NCI-H1105 treated with DMSO at 0.1 percent for 48 hours (cell line): Measurements from ENCODE around the gene ZNF8.
"Not testable (repeated sequence)": the region's sequence is repeated elsewhere in the genome, so short reads cannot be mapped to it uniquely, and the experiment has no call there.

Experiments used
- DNase-seq: peaks from one replicate; lab custom pipeline; 2025; lab: John Stamatoyannopoulos, UW

ZNF8 gene

GRCh38 chr19:58278541-58279041 lies at the start of gene ZNF8:
Gene ZNF8, plus strand, starts transcription at chr19:58278955. Its CDS starts 127 bp downstream, at chr19:58279082.
- DNase-seq: peak; percentile 96

GRCh38 chr19:58229255-58229639 lies 49.5 kb upstream of the ZNF8 start:
- DNase-seq: no peak

- no peak for DNase-seq
Observed at GRCh38 chr19:58237324-58237723, 41.4 kb upstream of the ZNF8 start.

GRCh38 chr19:58243351-58243750 lies 35.4 kb upstream of the ZNF8 start:
- DNase-seq: no peak

GRCh38 chr19:58248886-58249285 lies 29.9 kb upstream of the ZNF8 start:
- no peak for DNase-seq

GRCh38 chr19:58252102-58252685 lies 26.6 kb upstream of the ZNF8 start:
- DNase-seq: no peak

GRCh38 chr19:58258259-58258658 lies 20.5 kb upstream of the ZNF8 start:
- DNase-seq: not testable (repeated sequence)

GRCh38 chr19:58261600-58261967 lies 17.2 kb upstream of the ZNF8 start:
- DNase-seq: no peak

GRCh38 chr19:58261968-58262921 lies 16.5 kb upstream of the ZNF8 start:
- no peak for DNase-seq

- no peak for DNase-seq
Observed at GRCh38 chr19:58262922-58263296, 15.8 kb upstream of the ZNF8 start.

GRCh38 chr19:58265100-58265499 lies 13.7 kb upstream of the ZNF8 start:
- DNase-seq: no peak

- no peak for DNase-seq
Observed at GRCh38 chr19:58268344-58268743, 10.4 kb upstream of the ZNF8 start.

GRCh38 chr19:58274771-58275201 lies 4.0 kb upstream of the ZNF8 start:
- no peak for DNase-seq

- no peak for DNase-seq
Observed at GRCh38 chr19:58275564-58275963, 3.2 kb upstream of the ZNF8 start.

- DNase-seq: no peak
Observed at GRCh38 chr19:58277197-58277596, 1.6 kb upstream of the ZNF8 start.

- no peak for DNase-seq
Observed at GRCh38 chr19:58277748-58278540, 811 bp upstream of the ZNF8 start.

- peak; percentile 45 for DNase-seq
Observed at GRCh38 chr19:58279042-58279924, 528 bp downstream of the ZNF8 start.

- DNase-seq: no peak
Observed at GRCh38 chr19:58279925-58280316, 1.2 kb downstream of the ZNF8 start.

- DNase-seq: no peak
Observed at GRCh38 chr19:58284199-58284598, 5.4 kb downstream of the ZNF8 start.

GRCh38 chr19:58291943-58292342 lies 13.2 kb downstream of the ZNF8 start:
- DNase-seq: no peak

- DNase-seq: no peak
Observed at GRCh38 chr19:58294743-58295374, 16.1 kb downstream of the ZNF8 start.
